HG03135 (cell line): Measurements from ENCODE around the gene TRMT10B.
"Not testable (repeated sequence)": the region's sequence is repeated elsewhere in the genome, so short reads cannot be mapped to it uniquely, and the experiment has no call there.

Source experiments
- ATAC-seq: cut with Tn5 transposase; IDR thresholded peaks from one replicate; pipeline ENCODE4 v1.9.1; 2021; ENCODE audit warnings: mild to moderate bottlenecking, moderate library complexity; ENCODE audit not compliant: unreplicated experiment

TRMT10B gene

GRCh38 chr9:37749129-37749528 is 4.5 kb upstream of the TRMT10B start:
- ATAC-seq: no peak

GRCh38 chr9:37751186-37751585 is 2.4 kb upstream of the TRMT10B start:
- ATAC-seq: no peak

- not testable (repeated sequence) for ATAC-seq
Measured at GRCh38 chr9:37751704-37752103, 1.9 kb upstream of the TRMT10B start.

- ATAC-seq: not testable (repeated sequence)
Measured at GRCh38 chr9:37752112-37752511, 1.5 kb upstream of the TRMT10B start.

- ATAC-seq: no peak
Measured at GRCh38 chr9:37752642-37753488, 740 bp upstream of the TRMT10B start.

- ATAC-seq: no peak
Measured at GRCh38 chr9:37758747-37759146, 5.1 kb downstream of the TRMT10B start.

- no peak for ATAC-seq
Measured at GRCh38 chr9:37760416-37761161, 7.0 kb downstream of the TRMT10B start.

GRCh38 chr9:37761511-37761910 is 7.9 kb downstream of the TRMT10B start:
- ATAC-seq: no peak

- ATAC-seq: not testable (repeated sequence)
Measured at GRCh38 chr9:37765263-37765662, 11.7 kb downstream of the TRMT10B start.

- ATAC-seq: no peak
Measured at GRCh38 chr9:37769306-37769705, 15.7 kb downstream of the TRMT10B start.

- no peak for ATAC-seq
Measured at GRCh38 chr9:37769995-37770394, 16.4 kb downstream of the TRMT10B start.

- ATAC-seq: no peak
Measured at GRCh38 chr9:37775216-37775919, 21.8 kb downstream of the TRMT10B start.

- no peak for ATAC-seq
Measured at GRCh38 chr9:37776328-37776727, 22.7 kb downstream of the TRMT10B start.

- no peak for ATAC-seq
Measured at GRCh38 chr9:37778534-37778933, 24.9 kb downstream of the TRMT10B start.

GRCh38 chr9:37784291-37784615 is 30.6 kb downstream of the TRMT10B start:
- peak; percentile 1 for ATAC-seq

GRCh38 chr9:37784616-37785483 is 31.2 kb downstream of the TRMT10B start, which contains the start of gene EXOSC3:
TSS of gene EXOSC3 (minus strand) at chr9:37785064. CDS start at chr9:37785044, 20 bp downstream.
- peak; percentile 87 for ATAC-seq

- no peak for ATAC-seq
Measured at GRCh38 chr9:37787059-37787458, 33.5 kb downstream of the TRMT10B start.

- ATAC-seq: no peak
Measured at GRCh38 chr9:37788332-37788731, 34.7 kb downstream of the TRMT10B start.

- ATAC-seq: no peak
Measured at GRCh38 chr9:37790096-37790495, 36.5 kb downstream of the TRMT10B start.

- ATAC-seq: no peak
Measured at GRCh38 chr9:37792122-37792521, 38.5 kb downstream of the TRMT10B start.

GRCh38 chr9:37796232-37796631 is 42.6 kb downstream of the TRMT10B start:
- no peak for ATAC-seq
